Activated CD4-positive, alpha-beta T cell treated with anti-CD3 and anti-CD28 coated beads for 36 hours (primary cell): Measurements from ENCODE around the gene CNTN1. TPM values are rescaled to one million over a fixed set of nuclear protein-coding genes. Genes with fewer than 3 reads are reported as not detected.

Experiments used
- ATAC-seq: fragments of 200-7000 bp; cut with Tn5 transposase; one replicate; pipeline ENCODE4 v1.10.0; 2021; ENCODE audit warnings: mild to moderate bottlenecking, moderate library complexity
- CTCF ChIA-PET: fragments of 350-600 bp; sonication (Branson Sonifier 250); formaldehyde crosslinking; loops from one replicate; lab custom pipeline; 2021; ENCODE audit warnings: antibody characterized with exemption; lab: Charles Lee
- POLR2A ChIA-PET: fragments of 350-600 bp; sonication (Branson Sonifier 250); formaldehyde crosslinking; loops from one replicate; lab custom pipeline; 2021; ENCODE audit warnings: antibody characterized with exemption, inconsistent platforms; lab: Charles Lee
- DNase-seq: peaks from one replicate; pipeline ENCODE4 v3.0.0-alpha.2; 2020
- H3K27ac Mint-ChIP-seq: one replicate; pipeline ENCODE4 v1.8.0; 2021; ENCODE audit warnings: mixed read lengths
- H3K27me3 Mint-ChIP-seq: one replicate; pipeline ENCODE4 v1.8.0; 2021; ENCODE audit warnings: mixed read lengths
- H3K36me3 Mint-ChIP-seq: one replicate; pipeline ENCODE4 v1.8.0; 2021; ENCODE audit warnings: low read depth, mixed read lengths
- H3K4me1 Mint-ChIP-seq: one replicate; pipeline ENCODE4 v1.8.0; 2021; ENCODE audit warnings: mixed read lengths
- H3K4me3 Mint-ChIP-seq: one replicate; pipeline ENCODE4 v1.8.0; 2021; ENCODE audit warnings: mild to moderate bottlenecking, moderate library complexity, mixed read lengths
- H3K9me3 Mint-ChIP-seq: one replicate; pipeline ENCODE4 v1.8.0; 2021; ENCODE audit warnings: low read depth, mixed read lengths
- intact Hi-C, 2 experiments: fragments of 100-400 bp; cut with DNase I in 1 of 2; cut with micrococcal nuclease in 1 of 2; formaldehyde crosslinking; loops; one replicate each; pipeline versions ENCODE4 v1.14.2 to v1.15.1; 2022 to 2024; cut with DNase I, micrococcal nuclease
- total RNA-seq, 2 experiments: library from RNA; stranded (reverse); gene quantifications; one replicate each; pipeline ENCODE4 v1.2.3, GENCODE V29; 2021

The CNTN1 gene
- total RNA-seq, 2 experiments from 2014 or later: not detected

GRCh38 chr12:40889329-40889728, 197.1 kb downstream of the CNTN1 start:
- no peaks in the 10 kb centered on the region for H3K27me3 Mint-ChIP-seq
- ChIA-PET POLR2A (no interaction called here), CTCF (no interaction called here)
- DNase-seq (no peak), ATAC-seq (no peak)
- no peaks in the 10 kb centered on the region for H3K36me3 Mint-ChIP-seq
- H3K4me3 Mint-ChIP-seq: no peak overlapping the region
- peaks cover 2% of the 10 kb centered on the region for H3K9me3 Mint-ChIP-seq
- intact Hi-C loops: no loop called here
- no peaks in the 10 kb centered on the region for H3K4me1 Mint-ChIP-seq
- H3K27ac Mint-ChIP-seq: no peak overlapping the region

DNA sequence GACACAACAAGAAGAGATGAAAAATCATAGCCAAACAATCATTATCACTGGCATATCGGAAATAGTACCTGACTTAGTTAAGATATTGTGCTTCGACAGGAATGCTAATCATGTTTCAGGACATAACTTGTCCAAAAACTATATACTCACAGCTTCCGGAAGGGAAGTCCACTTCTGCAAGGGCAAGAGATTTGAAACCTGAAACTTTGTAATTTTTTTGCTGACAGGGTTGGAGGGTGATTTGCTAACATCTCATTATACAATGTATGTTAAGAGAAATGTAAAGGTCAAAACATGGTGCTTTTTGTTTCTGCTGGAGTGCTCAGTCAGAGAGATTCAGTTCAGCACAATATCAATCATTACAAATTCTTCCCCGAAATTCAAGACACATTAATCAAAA, 200.3 kb downstream of the CNTN1 start:
- ATAC-seq (no peak), DNase-seq (no peak)
- H3K36me3 Mint-ChIP-seq: no peaks in the 10 kb centered on the region
- no peaks in the 10 kb centered on the region for H3K9me3 Mint-ChIP-seq
- intact Hi-C loops: no loop called here
- no peak overlapping the region for H3K27ac Mint-ChIP-seq
- CTCF ChIA-PET: no interaction called here
- no peaks in the 10 kb centered on the region for H3K4me1 Mint-ChIP-seq
- no peaks in the 10 kb centered on the region for H3K27me3 Mint-ChIP-seq
- POLR2A ChIA-PET: no interaction called here
- no peak overlapping the region for H3K4me3 Mint-ChIP-seq

- H3K9me3 Mint-ChIP-seq: no peaks in the 10 kb centered on the region
- H3K27me3 Mint-ChIP-seq: no peaks in the 10 kb centered on the region
- intact Hi-C loops: no loop called here
- no peaks in the 10 kb centered on the region for H3K36me3 Mint-ChIP-seq
- DNase-seq (no peak), ATAC-seq (no peak)
- no peak overlapping the region for H3K4me3 Mint-ChIP-seq
- ChIA-PET CTCF (no interaction called here), POLR2A (no interaction called here)
- H3K27ac Mint-ChIP-seq: no peak overlapping the region
- H3K4me1 Mint-ChIP-seq: no peaks in the 10 kb centered on the region
These were observed 206.3 kb downstream of the CNTN1 start for GRCh38 chr12:40898505-40898904.

DNA sequence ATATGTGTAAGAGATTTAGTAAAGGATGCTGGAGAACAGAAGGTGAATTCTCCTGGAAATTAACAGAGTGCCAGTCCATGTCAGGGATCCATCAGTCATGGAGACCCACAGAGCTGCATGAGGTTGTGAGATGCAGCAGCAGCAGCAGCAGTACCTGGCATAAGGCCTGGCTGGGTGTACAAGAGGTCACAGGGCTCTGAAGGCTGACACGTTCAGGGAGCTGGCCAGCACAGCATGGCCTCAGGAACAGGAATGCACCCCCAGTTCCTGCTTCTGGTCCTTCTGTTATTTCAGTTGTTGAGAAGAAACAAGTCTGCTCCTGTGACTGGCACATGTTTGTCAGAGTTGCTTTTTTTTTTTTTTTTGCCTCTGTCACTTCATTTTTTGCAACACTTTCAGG, 210.8 kb downstream of the CNTN1 start:
- Mint-ChIP-seq H3K27ac (no peak overlapping the region), H3K36me3 (no peaks in the 10 kb centered on the region), H3K27me3 (no peaks in the 10 kb centered on the region), H3K9me3 (no peaks in the 10 kb centered on the region), H3K4me3 (no peak overlapping the region), H3K4me1 (no peaks in the 10 kb centered on the region)
- CTCF ChIA-PET: interaction anchor here (1.7 kb wide), 1 partner anchor 14 kb away, joined by 5 read pairs; no protein-coding TSS in a partner anchor
- POLR2A ChIA-PET: no interaction called here
- intact Hi-C loops: no loop called here
- DNase-seq (no peak), ATAC-seq (no peak)

GRCh38 chr12:40907115-40907527, 214.9 kb downstream of the CNTN1 start:
- Mint-ChIP-seq H3K27ac (no peak overlapping the region), H3K36me3 (no peaks in the 10 kb centered on the region), H3K9me3 (no peaks in the 10 kb centered on the region), H3K4me1 (no peaks in the 10 kb centered on the region), H3K27me3 (no peaks in the 10 kb centered on the region), H3K4me3 (no peak overlapping the region)
- CTCF ChIA-PET: interaction anchor here (0.6 kb wide), 1 partner anchor 119 kb away, joined by 3 read pairs; no protein-coding TSS in a partner anchor
- DNase-seq (no peak), ATAC-seq (peak; percentile 44)
- POLR2A ChIA-PET: interaction anchor here (0.8 kb wide), 1 partner anchor 31 kb away, joined by 3 read pairs; no protein-coding TSS in a partner anchor
- intact Hi-C loops: no loop called here

GRCh38 chr12:40911676-40912075, 219.4 kb downstream of the CNTN1 start:
- Mint-ChIP-seq H3K9me3 (no peaks in the 10 kb centered on the region), H3K4me3 (no peak overlapping the region), H3K4me1 (no peaks in the 10 kb centered on the region), H3K27ac (no peak overlapping the region), H3K27me3 (no peaks in the 10 kb centered on the region), H3K36me3 (no peaks in the 10 kb centered on the region)
- intact Hi-C loops: no loop called here
- POLR2A ChIA-PET: no interaction called here
- CTCF ChIA-PET: no interaction called here
- no peak for ATAC-seq
- DNase-seq: no peak

DNA sequence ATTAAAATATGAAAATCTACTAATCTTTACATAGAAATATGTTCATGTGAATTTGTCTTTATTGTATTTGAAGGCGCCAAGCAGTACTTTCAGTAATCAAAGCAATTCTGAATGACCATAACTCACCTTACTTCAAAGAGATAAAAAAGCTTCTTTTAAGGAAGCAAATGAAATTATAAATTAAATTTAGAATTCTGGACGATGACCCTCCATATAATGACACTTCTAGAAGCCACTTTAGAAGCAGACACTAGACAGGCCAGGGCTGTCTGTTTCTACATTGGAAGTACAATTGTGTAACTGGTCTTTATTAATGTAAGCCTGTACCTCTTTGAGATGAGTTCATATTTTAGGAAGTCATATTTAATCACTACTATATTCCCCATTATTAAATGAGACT, 222.9 kb downstream of the CNTN1 start:
- H3K36me3 Mint-ChIP-seq: no peaks in the 10 kb centered on the region
- POLR2A ChIA-PET: no interaction called here

GRCh38 chr12:40917561-40917960, 225.3 kb downstream of the CNTN1 start:
- H3K36me3 Mint-ChIP-seq: no peaks in the 10 kb centered on the region
- no peak for ATAC-seq
- peaks cover 3% of the 10 kb centered on the region for H3K27me3 Mint-ChIP-seq
- H3K4me3 Mint-ChIP-seq: no peak overlapping the region
- H3K9me3 Mint-ChIP-seq: no peaks in the 10 kb centered on the region
- no peaks in the 10 kb centered on the region for H3K4me1 Mint-ChIP-seq
- intact Hi-C loops: no loop called here
- ChIA-PET POLR2A (no interaction called here), CTCF (interaction anchor here (1.0 kb wide), 1 partner anchor 15 kb away, joined by 5 read pairs; no protein-coding TSS in a partner anchor)
- H3K27ac Mint-ChIP-seq: no peak overlapping the region
- no peak for DNase-seq

More for the DNA sequence above, 222.9 kb downstream of the CNTN1 start:
- intact Hi-C loops: no loop called here
- Mint-ChIP-seq H3K27ac (no peak overlapping the region), H3K4me3 (no peak overlapping the region), H3K27me3 (no peaks in the 10 kb centered on the region), H3K4me1 (no peaks in the 10 kb centered on the region), H3K9me3 (no peaks in the 10 kb centered on the region)
- DNase-seq (no peak), ATAC-seq (no peak)
- CTCF ChIA-PET: no interaction called here

DNA sequence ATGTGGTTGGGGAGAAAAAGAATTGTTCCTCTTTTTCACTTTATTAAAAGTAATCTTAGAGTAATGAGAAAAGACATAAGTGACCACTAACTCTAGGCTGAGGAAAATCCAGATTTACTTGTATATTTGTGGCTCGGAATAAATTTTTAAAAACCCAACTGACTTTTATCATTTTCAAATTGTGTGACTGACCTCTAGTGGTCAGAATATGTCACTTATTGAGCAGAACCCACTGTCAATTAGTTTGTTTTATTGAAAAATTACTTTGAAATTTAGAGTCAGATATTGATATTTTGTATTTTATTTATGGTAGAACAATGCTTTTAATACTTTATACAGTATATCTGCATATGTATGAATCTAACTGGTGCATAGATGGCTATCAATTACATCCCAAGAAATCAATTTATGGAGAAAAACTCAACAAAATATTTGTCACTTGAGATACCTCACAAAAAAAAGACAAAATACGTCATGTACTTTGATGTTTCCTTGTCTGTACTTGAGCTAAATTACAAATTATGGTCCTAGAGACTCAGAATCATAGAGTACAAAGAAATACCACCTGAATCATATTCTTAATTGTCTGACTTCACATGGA, 229.4 kb downstream of the CNTN1 start:
- H3K27ac Mint-ChIP-seq: no peak overlapping the region
- H3K9me3 Mint-ChIP-seq: no peaks in the 10 kb centered on the region
- CTCF ChIA-PET: interaction anchor here (1.0 kb wide), 1 partner anchor 300 kb away, joined by 5 read pairs; no protein-coding TSS in a partner anchor
- POLR2A ChIA-PET: no interaction called here
- ATAC-seq (no peak), DNase-seq (no peak)
- intact Hi-C loops: loop anchor here (1.0 to 2.0 kb wide), 4 partner anchors 299 to 771 kb away; no protein-coding TSS in a partner anchor
- H3K4me3 Mint-ChIP-seq: no peak overlapping the region
- no peaks in the 10 kb centered on the region for H3K4me1 Mint-ChIP-seq
- peaks cover 3% of the 10 kb centered on the region for H3K27me3 Mint-ChIP-seq
- no peaks in the 10 kb centered on the region for H3K36me3 Mint-ChIP-seq

DNA sequence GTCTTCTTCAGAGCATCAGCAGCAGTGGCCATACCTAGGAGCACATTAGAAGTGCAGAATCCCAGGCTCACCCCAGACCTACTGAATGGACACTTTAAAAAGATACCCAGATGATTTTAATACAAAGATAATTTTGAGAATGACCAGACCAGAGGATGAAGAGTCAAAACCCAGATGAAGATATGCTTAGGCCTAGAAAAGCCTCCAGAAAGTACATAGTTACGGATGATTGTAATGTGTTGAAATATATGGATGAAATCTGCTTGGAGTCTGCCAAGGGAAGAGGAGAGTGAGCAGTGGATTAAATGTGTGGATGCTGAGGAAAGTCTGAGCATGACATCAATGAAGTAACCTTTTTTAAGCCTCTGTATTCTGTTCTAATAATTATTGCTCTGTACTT, 245.7 kb downstream of the CNTN1 start:
- POLR2A ChIA-PET: no interaction called here
- Mint-ChIP-seq H3K27ac (no peak overlapping the region), H3K4me1 (no peaks in the 10 kb centered on the region), H3K9me3 (no peaks in the 10 kb centered on the region), H3K27me3 (peaks cover 7% of the 10 kb centered on the region), H3K4me3 (no peak overlapping the region), H3K36me3 (no peaks in the 10 kb centered on the region)
- intact Hi-C loops: no loop called here
- CTCF ChIA-PET: no interaction called here
- ATAC-seq: no peak
- no peak for DNase-seq

- Mint-ChIP-seq H3K36me3 (no peaks in the 10 kb centered on the region), H3K27ac (no peak overlapping the region), H3K4me3 (no peak overlapping the region), H3K27me3 (peaks cover 4% of the 10 kb centered on the region), H3K9me3 (no peaks in the 10 kb centered on the region), H3K4me1 (no peaks in the 10 kb centered on the region)
- ChIA-PET CTCF (no interaction called here), POLR2A (interaction anchor here (0.6 kb wide), 1 partner anchor 283 kb away, joined by 8 read pairs; no protein-coding TSS in a partner anchor)
- intact Hi-C loops: loop anchor here in 1 of 2 experiments (10.0 kb wide), 1 partner anchor 322 kb away; no protein-coding TSS in a partner anchor
- no peak for DNase-seq
- ATAC-seq: no peak
These were observed 250.1 kb downstream of the CNTN1 start for GRCh38 chr12:40942326-40942725.

- ChIA-PET CTCF (interaction anchor here (0.6 to 4.0 kb wide), 8 partner anchors 13 to 1617 kb away, joined by 3 to 27 read pairs (median 4); no protein-coding TSS in a partner anchor), POLR2A (no interaction called here)
- Mint-ChIP-seq H3K27ac (no peak overlapping the region), H3K9me3 (no peaks in the 10 kb centered on the region), H3K4me1 (no peaks in the 10 kb centered on the region), H3K27me3 (peaks cover 7% of the 10 kb centered on the region), H3K36me3 (no peaks in the 10 kb centered on the region), H3K4me3 (no peak overlapping the region)
- intact Hi-C loops: loop anchor here (1.0 to 10.0 kb wide), 4 partner anchors 319 to 1622 kb away; no protein-coding TSS in a partner anchor
- ATAC-seq: no peak
- DNase-seq: no peak
These were observed 253.5 kb downstream of the CNTN1 start for GRCh38 chr12:40945772-40946171.
